Measurements from ENCODE around the gene LRRC70.

DNA sequence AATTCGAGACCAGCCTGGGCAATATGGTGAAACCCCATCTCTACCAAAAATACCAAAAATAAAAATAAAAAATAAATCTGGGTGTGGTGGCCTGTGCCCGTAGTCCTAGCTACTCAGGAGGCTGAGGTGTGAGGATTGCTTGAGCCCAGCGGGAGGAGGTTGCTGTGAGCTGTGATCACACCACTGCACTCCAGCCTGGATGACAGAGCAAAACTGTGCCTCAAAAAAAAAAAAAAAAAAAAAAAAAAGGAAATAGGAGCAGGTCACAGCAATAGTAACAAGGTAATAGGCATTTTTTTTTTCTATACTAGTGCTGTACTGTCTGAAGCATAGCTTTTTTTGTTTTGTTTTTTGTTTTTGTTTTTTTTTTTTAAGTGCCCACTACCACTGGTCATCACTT is 5.8 kb downstream of the LRRC70 start:
- TF ChIP-seq YY1 (IDR thresholded peaks at IDR 0.05; ENCODE audit: insufficient read depth, insufficient read length), result no peak
- TF ChIP-seq ZNF274 (IDR thresholded peaks at IDR 0.05; ENCODE audit: low read depth, low read length), result no peak
